Hematopoietic multipotent progenitor cell treated with erythropoietin and hydrocortisone succinate and interleukin-3 and kit ligand, for 15 days (in vitro differentiated cells): Measurements from ENCODE around the gene TSPAN3.

ENCODE experiments used
- DNase-seq: peaks from one replicate; pipeline ENCODE4 v3.0.0-alpha.2; 2015; ENCODE audit warnings: low spot score

Gene TSPAN3

DNA sequence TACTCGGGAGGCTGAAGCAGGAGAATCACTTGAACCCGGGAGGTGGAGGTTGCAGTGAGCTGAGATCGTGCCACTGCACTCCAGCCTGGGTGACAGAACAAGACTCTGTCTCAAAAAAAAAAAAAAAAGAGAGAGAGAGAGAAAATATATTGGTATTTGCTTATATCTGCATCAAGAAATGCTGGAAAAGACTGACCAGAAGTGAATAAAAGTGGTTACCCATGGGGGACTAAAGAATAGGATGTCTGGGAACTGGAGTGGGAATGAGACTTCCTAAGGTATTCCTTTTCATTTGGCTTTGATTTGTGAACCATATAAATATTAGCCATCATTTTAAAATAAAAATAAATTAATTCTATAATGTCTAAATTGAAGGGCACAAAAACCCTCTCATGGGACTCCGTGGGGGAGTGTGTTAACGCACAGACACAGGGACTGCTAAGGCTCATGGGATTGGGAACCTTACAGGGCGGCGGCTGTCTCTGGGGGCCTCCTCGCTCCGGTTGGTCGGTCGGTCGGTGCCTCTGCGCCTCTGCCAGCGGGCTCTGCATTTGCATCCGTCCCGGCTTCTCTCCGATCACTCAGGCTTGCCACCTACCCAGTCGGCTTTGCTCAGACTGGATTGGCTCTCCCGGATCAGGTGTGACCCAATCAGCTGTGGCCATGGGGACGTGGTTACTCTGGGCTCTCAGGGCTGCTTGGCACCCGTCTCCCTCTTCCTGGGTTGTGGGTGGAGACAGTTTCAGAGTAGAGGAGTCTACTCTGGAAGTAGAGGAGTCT lies 12.7 kb upstream of the TSPAN3 start:
- DNase-seq: no peak

DNA sequence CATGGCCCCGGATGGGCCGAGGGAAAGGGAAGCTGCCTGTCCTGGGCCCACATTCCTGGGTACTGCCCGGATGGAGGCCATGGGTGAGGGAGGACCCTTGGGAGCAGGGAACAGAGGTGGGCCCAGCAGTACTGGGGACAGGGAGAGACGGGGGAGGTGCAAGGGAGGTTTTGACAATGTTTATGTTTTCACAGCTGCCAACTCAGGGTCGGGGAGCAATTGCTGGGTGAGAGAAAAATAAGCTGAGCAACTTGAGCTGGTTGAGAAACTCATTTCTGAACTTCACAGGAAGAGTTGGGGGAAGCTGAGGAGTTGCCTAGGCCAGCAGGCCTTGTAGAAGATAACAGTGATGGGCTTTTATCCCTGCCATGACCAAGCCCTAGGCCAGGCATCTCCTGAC lies 11.1 kb upstream of the TSPAN3 start:
- DNase-seq: no peak

DNA sequence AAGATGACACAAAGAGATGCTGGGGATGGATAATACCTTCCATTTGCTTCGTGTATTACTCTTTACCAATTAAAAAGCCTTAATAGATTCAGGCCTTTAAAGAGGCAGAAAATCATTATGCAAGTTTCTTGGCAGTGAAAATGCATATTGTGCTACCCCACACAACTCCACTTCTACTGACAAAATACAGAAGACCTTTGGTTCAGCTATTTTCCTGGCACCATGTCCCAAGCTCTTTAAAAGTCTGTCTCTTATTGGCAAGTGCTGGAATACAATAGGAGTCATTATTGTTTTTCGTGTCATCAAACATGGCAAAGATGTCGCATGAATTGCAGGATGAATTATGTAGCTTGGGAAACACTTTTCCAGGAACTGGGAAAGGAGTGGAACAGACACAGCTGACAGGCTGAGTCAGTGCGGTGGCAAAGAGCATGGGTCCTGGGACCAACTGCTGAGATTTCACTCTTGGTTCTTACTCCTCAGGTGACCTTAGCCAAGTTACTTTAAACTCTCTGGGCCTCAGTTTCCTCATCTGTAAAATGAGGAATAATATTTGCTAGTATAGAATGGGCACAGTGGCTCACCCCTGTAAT lies 5.5 kb upstream of the TSPAN3 start:
- DNase-seq: no peak

GRCh38 chr15:77075528-77075927 lies 4.6 kb upstream of the TSPAN3 start:
- no peak for DNase-seq

- DNase-seq: no peak
These were observed 3.4 kb upstream of the TSPAN3 start for GRCh38 chr15:77074350-77074749.

- no peak for DNase-seq
These were observed 655 bp upstream of the TSPAN3 start for GRCh38 chr15:77071305-77072223.

DNA sequence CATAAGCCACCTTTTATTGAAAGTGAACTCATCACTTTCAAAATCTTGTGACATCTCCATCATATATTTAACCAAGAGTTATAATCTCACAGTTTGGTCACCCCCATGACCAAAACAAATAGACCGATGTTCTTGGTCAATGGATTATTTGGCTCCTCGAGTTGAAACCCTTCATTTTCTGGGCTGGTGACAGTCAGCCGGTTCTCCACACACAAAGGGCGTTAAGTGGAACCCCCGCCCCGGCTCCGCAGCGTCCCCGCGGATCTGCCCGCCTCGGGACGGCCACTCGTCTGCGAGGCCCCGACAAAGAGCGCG lies 772 bp downstream of the TSPAN3 start:
- no peak for DNase-seq

- DNase-seq: no peak
These were observed 1.3 kb downstream of the TSPAN3 start for GRCh38 chr15:77069521-77070121.

DNA sequence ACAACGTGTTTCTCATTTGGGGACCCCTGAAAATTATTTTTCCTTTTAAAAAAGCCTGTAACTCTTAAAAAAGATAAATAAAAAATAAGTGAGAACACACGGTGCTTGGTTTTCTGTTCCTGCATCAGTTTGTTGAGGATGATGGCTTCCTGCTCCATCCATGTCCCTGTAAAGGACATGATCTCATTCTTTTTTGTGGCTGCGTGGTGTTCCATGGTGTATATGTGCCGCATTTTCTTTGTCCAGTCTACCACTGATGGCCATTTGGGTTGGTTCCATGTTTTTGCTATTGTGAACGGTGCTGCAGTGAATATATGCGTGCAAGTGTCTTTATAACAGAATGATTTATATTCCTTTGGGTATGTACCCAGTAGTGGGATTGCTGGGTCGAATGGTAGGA lies 2.3 kb downstream of the TSPAN3 start:
- no peak for DNase-seq

DNA sequence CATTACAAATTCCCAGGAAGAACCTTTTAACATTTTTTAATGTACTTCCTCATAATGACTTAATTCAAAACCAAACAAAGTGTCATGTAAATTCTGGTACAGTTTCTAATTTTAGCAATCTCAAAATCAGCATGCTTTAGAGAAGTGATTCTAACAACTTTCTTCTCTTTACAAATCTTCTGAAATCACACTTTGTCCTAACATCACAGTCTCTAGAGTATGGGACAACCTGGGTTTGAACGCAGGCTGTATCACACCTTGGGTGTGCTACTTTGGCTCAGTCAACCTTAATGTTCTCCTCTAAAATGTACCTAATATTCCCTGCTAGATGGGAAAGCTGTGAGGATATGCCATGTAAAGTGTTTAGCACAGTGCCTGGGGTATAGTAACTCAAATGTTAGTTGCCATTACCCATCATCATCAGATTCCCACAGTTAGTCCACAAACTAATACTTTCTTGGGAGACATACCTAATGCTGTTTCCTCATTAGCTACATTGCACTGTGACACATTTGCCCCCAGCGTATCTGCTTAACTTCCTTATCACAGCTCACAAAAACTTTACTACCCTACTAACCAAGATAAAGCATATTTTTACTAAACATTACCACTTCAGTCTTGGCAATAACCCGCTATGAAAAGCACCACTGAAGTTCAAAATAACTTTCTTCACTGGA lies 3.1 kb downstream of the TSPAN3 start:
- peak; percentile 7 for DNase-seq

- no peak for DNase-seq
These were observed 3.8 kb downstream of the TSPAN3 start for GRCh38 chr15:77066971-77067690.

DNA sequence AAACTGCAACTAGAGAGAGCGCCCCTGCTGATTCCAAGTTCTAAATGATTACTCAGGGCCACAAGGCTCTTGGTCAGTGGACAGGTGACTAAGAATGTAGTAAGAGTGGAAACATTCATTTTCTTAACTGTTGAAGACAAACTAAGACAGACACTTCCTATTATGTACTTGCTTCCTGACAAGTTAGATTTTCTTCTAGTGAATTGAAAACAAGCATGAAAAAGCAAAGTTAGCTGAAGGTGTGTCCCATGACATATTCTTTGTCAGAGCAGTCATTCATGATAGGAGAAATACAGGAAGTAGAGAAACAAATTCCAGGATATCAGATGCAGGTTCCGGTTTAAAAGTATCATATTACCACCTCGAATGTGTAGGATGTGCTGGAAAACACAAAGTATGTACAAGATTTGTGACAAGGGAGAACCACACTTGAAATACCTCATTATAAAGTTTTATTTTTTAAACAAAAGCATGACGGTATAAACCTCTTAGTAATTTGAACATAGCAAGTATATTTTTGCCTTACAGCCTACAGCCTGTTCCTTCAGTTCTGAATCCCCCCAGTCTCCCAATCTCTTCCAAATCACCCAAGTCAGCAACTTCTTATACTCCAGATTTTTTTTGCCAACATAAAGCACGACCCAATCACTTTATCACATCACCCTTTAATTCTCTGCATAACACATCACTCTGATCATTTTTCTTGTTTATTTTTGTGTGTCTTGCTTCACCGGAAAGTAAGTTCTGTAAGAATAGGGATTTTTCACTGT lies 6.2 kb downstream of the TSPAN3 start:
- DNase-seq: no peak

GRCh38 chr15:77064063-77064462 lies 6.8 kb downstream of the TSPAN3 start:
- DNase-seq: no peak

DNA sequence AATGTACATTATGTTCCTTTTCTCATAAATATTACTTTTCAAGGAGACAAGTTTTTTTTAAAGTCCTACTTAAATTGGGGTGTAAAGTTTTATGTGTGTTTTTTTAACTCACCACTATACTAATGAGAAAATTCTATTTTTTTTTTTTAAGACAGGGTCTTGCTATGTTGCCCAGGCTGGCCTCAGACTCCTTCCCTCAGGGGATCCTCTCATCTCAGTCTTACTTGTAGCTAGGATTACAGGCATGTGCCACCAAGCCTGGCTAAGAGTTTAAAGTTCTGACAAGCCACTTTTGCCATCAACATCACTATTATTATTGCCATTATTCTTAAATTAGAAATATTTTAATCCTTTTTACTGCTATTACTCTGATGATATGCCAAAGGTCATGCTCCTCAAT lies 7.7 kb downstream of the TSPAN3 start:
- no peak for DNase-seq

DNA sequence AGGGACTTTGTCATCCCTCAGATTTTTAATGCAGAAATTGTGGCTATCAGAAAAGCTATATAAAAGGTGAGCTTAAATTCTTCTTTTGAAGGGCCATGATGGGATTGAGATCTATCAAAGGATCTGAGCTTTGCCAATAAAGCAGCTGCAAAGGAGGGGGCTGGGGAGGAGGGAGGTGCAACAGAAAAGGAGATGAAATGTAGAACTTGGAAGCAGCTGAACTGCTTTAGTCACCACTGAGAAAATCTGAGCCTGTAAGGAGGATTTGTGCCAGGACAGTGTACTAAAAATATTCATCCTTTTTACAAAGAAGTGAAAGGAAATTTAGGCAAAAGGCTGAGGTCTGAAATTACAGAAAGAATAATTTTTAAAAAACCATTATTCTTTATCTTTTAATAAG lies 10.4 kb downstream of the TSPAN3 start:
- DNase-seq: no peak

- DNase-seq: no peak
These were observed 11.0 kb downstream of the TSPAN3 start for GRCh38 chr15:77059786-77060361.

DNA sequence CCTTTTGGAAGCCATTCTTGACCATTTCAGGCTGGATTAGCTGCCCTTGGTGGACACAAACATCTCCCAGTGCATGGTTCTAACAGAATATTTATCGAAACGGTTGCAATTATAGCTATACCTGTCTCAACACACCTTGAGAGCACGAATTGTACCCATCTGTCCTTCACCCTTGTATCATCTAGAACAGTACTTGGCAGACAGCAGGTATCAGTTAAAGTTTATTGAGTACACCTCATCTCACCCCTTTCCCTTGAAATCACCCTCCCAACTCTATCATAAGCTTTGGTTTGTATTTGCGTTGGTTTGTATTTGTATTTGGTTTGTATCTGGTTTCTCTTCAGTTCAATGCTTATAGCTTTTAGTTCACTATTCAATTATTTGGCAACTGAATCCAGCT lies 12.4 kb downstream of the TSPAN3 start:
- DNase-seq: no peak

DNA sequence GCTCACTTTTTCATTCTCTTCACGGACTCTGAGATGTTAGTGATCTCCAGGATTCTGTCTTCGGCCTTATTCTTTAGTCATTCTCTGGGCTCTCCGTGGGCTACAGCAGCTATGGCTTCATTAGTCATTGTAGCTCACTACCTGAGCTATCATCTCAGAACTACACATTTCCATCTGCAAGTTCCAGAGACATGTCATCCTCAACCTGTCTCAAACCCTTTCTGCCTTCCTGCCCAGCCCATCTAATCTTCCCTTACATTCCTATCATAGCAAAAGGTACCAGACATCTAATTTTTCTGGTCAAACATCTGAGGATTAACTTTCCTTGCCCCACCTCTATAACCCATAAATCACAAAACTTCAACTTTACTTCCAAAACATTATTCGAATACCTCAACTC lies 13.2 kb downstream of the TSPAN3 start:
- no peak for DNase-seq

- DNase-seq: no peak
These were observed 13.8 kb downstream of the TSPAN3 start for GRCh38 chr15:77057072-77057471.

GRCh38 chr15:77053709-77054108 lies 17.2 kb downstream of the TSPAN3 start:
- DNase-seq: no peak
